HepG2 (cell line): Measurements from ENCODE around the gene CNNM2. TPM values are rescaled to one million over a fixed set of nuclear protein-coding genes. Genes with fewer than 3 reads are reported as not detected.

Source experiments
- ATAC-seq: fragments of 200-7000 bp; cut with Tn5 transposase; 3 replicates; pipeline ENCODE4 v1.9.1; 2020; ENCODE audit warnings: mild to moderate bottlenecking, moderate library complexity
- BruUV-seq: library from RNA; stranded (reverse); fragments of 400-500 nt; replicated peaks from 2 replicates; lab custom pipeline; 2021; lab: Mats Ljungman, UMichigan
- CTCF ChIA-PET: fragments of 300-600 bp; formaldehyde crosslinking; extraction: SDS; loops from one replicate; lab custom pipeline; 2021; ENCODE audit warnings: low total read pairs, inconsistent platforms, low intra/inter-chr PET ratio; lab: Yijun Ruan, JAX
- POLR2A ChIA-PET: fragments of 350-600 bp; sonication (Branson Sonifier 250); formaldehyde crosslinking; loops from one replicate; lab custom pipeline; 2020; ENCODE audit warnings: antibody characterized with exemption, inconsistent platforms; lab: Yijun Ruan, JAX
- DNase-seq: peaks from one replicate; pipeline ENCODE4 v3.0.0-alpha.2; 2015; ENCODE audit warnings: low spot score
- FAIRE-seq: peaks from 3 replicates; lab custom pipeline; 2011; peaks lifted over from hg19 to GRCh38; lab: Jason Lieb, UNC
- H2AFZ ChIP-seq: one replicate; pipeline ENCODE4 v1.6.1; 2011; ENCODE audit warnings: low read length, inconsistent platforms
- H3K27ac ChIP-seq: fragments of 300-600 bp; 3 replicates; pipeline ENCODE4 v1.8.0; 2011; ENCODE audit warnings: mixed run types, mild to moderate bottlenecking, mixed read lengths, low read length, inconsistent platforms; ENCODE audit not compliant: insufficient read depth; ENCODE audit errors: extremely low read length
- H3K27me3 ChIP-seq, 2 experiments: fragments of 200-600 bp in 1 of 2; 2 replicates in 1 of 2; 3 replicates in 1 of 2; pipeline versions ENCODE4 v1.6.0 to v1.8.0; 2011; ENCODE audit warnings: low read length in 2 of 2, mild to moderate bottlenecking in 2 of 2, moderate library complexity in 2 of 2, inconsistent platforms in 1 of 2; ENCODE audit not compliant: insufficient read depth in 2 of 2, control insufficient read depth in 1 of 2
- H3K36me3 ChIP-seq, 2 experiments: fragments of 200-600 bp in 1 of 2; replicated peaks in 1 of 2; 2 replicates in 1 of 2; 3 replicates in 1 of 2; pipeline versions ENCODE4 v1.5.1 to v1.8.0; 2011; ENCODE audit warnings: low read length in 2 of 2, inconsistent platforms in 1 of 2; ENCODE audit not compliant: insufficient read depth in 2 of 2, control insufficient read depth in 1 of 2
- H3K4me1 ChIP-seq: 2 replicates; pipeline ENCODE4 v1.5.1; 2012; ENCODE audit warnings: low read length, inconsistent platforms; ENCODE audit not compliant: insufficient read depth
- H3K4me2 ChIP-seq: 2 replicates; pipeline ENCODE4 v1.6.0; 2011; ENCODE audit warnings: low read depth, low read length, inconsistent platforms
- H3K4me3 ChIP-seq, 3 experiments: fragments of 200-600 bp in 1 of 3; sonication (generic), shearing (Covaris generic) in 1 of 3; replicated peaks in 1 of 3; 2 replicates each; pipeline ENCODE4 v1.5.1; 2011 to 2016; ENCODE audit warnings: low read length in 3 of 3, inconsistent platforms in 2 of 3, low read depth in 2 of 3, mild to moderate bottlenecking in 2 of 3, control low read depth in 1 of 3, mixed read lengths in 1 of 3; ENCODE audit not compliant: insufficient read depth in 1 of 3
- H3K79me2 ChIP-seq: one replicate; pipeline ENCODE4 v1.6.1; 2011; ENCODE audit warnings: low read length, inconsistent platforms; ENCODE audit not compliant: insufficient read depth
- H3K9ac ChIP-seq: 2 replicates; pipeline ENCODE4 v1.6.0; 2011; ENCODE audit warnings: mild to moderate bottlenecking, low read depth, low read length, inconsistent platforms; ENCODE audit not compliant: insufficient read depth
- H3K9me3 ChIP-seq: 2 replicates; pipeline ENCODE4 v1.5.1; 2012; ENCODE audit warnings: mild to moderate bottlenecking, low read length
- H4K20me1 ChIP-seq: 2 replicates; pipeline ENCODE4 v1.6.0; 2011; ENCODE audit warnings: inconsistent platforms, mild to moderate bottlenecking, low read length, moderate library complexity; ENCODE audit not compliant: insufficient read depth
- HNRNPK ChIP-seq: fragments of 200-400 bp; formaldehyde crosslinking; IDR thresholded peaks from 2 replicates; pipeline ENCODE4 v1.6.1; 2018; ENCODE audit warnings: low read length, low read depth, moderate library complexity, mild to moderate bottlenecking; ENCODE audit not compliant: poor library complexity, severe bottlenecking
- PCBP2 ChIP-seq: fragments of 200-400 bp; formaldehyde crosslinking; optimal IDR thresholded peaks from 2 replicates; pipeline ENCODE3; 2018; ENCODE audit warnings: low read length, low read depth; ENCODE audit not compliant: poor library complexity, severe bottlenecking
- STAT5B ChIP-seq: sonication (generic); formaldehyde crosslinking; IDR thresholded peaks from 2 replicates; pipeline ENCODE4 v1.4.0; 2020; ENCODE audit warnings: missing genetic modification reagents
- ZNF263 ChIP-seq: sonication (generic); formaldehyde crosslinking; IDR thresholded peaks from 2 replicates; pipeline ENCODE4 v1.4.0; 2020; ENCODE audit warnings: missing genetic modification reagents
- ZNF468 ChIP-seq: sonication (generic); formaldehyde crosslinking; IDR thresholded peaks from 2 replicates; pipeline ENCODE4 v1.8.0; 2022; ENCODE audit warnings: mild to moderate bottlenecking, moderate library complexity, missing genetic modification reagents
- ZNF773 ChIP-seq: sonication (generic); formaldehyde crosslinking; IDR thresholded peaks from 2 replicates; pipeline ENCODE4 v1.4.0; 2020; ENCODE audit warnings: missing genetic modification reagents, borderline replicate concordance
- WGBS: methylation state at CpG from one replicate; pipeline ENCODE4 v1.1.6; 2017; ENCODE audit warnings: low lambda C conversion rate; 5-methylcytosine and 5-hydroxymethylcytosine counted together
- in situ Hi-C: cut with HindIII; loops from 2 replicates; pipeline ENCODE4 v1.10.0; 2017; ENCODE audit warnings: low pct_unique_long_range_greater_than_20kb; ENCODE audit not compliant: extremely low pct_ligation_motif_present
- intact Hi-C: fragments of 100-400 bp; cut with micrococcal nuclease; formaldehyde crosslinking; loops from one replicate; pipeline ENCODE4 v1.10.0; 2022; ENCODE audit not compliant: unreplicated experiment
- polyA plus RNA-seq, 8 experiments: library from polyadenylated mRNA; depleted of rRNA in 3 of 8; stranded (reverse) in 7 of 8; unstranded in 1 of 8; fragments of >200 nt; fragmentation: Illumina TruSeq in 4 of 8; extraction: Trizol in 4 of 8; gene quantifications; 2 replicates each; pipeline versions ENCODE4 v1.2.1 to v1.2.3, GENCODE V29; 2011 to 2016; ENCODE audit warnings: low read depth in 4 of 8, missing spikeins in 1 of 8, mixed read lengths in 1 of 8; ENCODE audit not compliant: insufficient read depth in 1 of 8
- total RNA-seq, 5 experiments: library from RNA; depleted of rRNA; stranded (reverse); fragments of >200 nt; fragmentation: Illumina TruSeq; extraction: Trizol; gene quantifications; 2 replicates each; pipeline ENCODE4 v1.2.3, GENCODE V29; 2016; ENCODE audit warnings: low read depth in 1 of 5
- TF ChIP-seq, protein P1 (sequence below): sonication (generic); formaldehyde crosslinking; IDR thresholded peaks from 2 replicates; pipeline ENCODE4 v1.5.0; 2020; ENCODE audit warnings: missing genetic modification reagents
- TF ChIP-seq, protein P2 (sequence below): sonication (generic); formaldehyde crosslinking; IDR thresholded peaks from 2 replicates; pipeline ENCODE4 v1.4.0; 2020; ENCODE audit warnings: missing genetic modification reagents
- TF ChIP-seq, protein P3 (sequence below): sonication (generic); formaldehyde crosslinking; conservative IDR thresholded peaks from 2 replicates; pipeline ENCODE4 v1.4.0; 2020; ENCODE audit warnings: missing genetic modification reagents

The CNNM2 gene
- total and polyA plus RNA-seq, 2 of the 13 experiments (the other 11 are each of a cell fraction or from before 2014, with no cell fraction given): 7.1 to 9.0 TPM

DNA sequence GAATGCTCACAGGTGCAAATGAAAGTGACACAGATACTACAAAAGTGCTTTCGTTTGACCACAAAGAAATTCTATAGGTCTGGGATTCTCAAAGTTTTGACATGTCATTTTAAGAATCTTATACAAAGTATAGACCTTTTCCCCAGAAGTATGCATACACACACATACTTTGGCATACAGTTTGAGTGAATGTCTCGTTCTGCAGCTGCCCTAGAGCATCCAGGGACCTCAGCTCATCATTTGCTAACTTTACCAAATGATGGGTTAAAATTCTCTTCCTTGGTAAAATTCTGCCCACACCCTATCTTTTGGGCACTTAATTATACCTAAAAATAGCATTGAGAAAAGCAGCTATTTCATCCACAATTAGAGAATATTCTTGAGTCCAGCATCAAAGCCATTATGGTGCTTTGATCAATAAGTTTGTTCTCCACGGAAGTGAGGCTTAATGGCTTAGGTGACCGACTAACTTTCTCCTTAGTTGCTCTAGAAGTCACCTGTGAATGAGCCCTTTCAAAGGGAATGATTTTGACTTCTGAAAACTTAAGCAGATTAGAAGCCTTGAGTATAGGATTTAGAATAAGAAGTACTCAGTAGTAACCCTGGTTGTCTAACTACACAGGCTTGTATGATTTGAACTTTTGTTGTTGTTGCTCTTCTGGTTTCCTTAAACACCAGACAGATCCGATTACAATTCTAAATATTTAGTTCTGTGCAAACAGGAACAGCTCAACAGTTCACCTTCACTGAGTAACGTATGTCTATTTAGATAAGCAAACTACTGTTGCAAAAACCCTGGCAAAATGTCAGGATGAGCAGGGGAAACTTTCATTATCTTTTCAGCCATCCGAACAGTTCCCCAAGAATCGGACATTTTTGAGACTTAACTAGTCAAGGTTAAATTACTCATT lies 70.6 kb downstream of the CNNM2 start (continued):
- TF ChIP-seq, protein P1, sequence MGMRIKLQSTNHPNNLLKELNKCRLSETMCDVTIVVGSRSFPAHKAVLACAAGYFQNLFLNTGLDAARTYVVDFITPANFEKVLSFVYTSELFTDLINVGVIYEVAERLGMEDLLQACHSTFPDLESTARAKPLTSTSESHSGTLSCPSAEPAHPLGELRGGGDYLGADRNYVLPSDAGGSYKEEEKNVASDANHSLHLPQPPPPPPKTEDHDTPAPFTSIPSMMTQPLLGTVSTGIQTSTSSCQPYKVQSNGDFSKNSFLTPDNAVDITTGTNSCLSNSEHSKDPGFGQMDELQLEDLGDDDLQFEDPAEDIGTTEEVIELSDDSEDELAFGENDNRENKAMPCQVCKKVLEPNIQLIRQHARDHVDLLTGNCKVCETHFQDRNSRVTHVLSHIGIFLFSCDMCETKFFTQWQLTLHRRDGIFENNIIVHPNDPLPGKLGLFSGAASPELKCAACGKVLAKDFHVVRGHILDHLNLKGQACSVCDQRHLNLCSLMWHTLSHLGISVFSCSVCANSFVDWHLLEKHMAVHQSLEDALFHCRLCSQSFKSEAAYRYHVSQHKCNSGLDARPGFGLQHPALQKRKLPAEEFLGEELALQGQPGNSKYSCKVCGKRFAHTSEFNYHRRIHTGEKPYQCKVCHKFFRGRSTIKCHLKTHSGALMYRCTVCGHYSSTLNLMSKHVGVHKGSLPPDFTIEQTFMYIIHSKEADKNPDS (CRISPR knock-in tag): peak; percentile 34; the same call in 1 of the 2 replicates
- TF ChIP-seq, all 625 proteins: peak for 99

DNA sequence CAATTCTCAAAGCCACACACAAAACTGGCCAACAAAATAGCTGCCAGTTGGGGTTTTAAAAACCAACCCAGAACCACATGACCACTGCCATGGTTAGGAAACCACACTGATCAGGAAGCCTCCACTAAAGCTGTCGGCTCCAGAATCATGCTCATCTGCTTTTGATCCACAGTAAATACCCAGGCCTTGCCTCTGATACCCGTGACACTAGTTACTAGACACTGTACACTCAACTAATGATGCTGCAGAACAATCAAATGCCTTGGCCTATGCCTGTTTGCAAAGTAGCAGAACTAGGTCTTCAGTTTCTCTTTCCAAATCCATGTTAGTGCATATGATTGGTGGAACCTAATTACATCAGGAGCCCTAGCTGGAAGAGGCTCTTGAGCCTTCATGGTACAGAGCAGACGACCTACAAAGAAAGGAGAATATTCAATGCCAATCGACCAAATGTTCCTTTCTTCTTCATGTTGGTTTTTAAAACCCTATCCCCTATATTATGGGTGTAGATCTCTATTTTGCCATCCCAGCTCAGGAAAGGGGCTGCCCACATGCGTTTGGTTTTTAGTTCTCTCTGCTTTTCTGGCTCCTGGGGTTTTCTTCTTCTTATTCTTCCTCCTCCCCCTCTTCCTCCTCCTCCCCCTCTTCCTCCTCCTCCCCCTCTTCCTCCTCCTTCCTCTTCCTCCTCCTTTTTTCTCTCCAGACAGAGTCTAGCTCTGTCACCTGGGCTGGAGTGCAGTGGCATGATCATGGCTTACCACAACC lies 76.6 kb downstream of the CNNM2 start:
- H3K4me2 ChIP-seq: no peak overlapping the region
- H3K36me3 ChIP-seq: no peaks in the 10 kb centered on the region
- intact Hi-C loops (loop anchor here (5.0 kb wide), 1 partner anchor 33 kb away; no protein-coding TSS in a partner anchor), in situ Hi-C loops (no loop called here)
- peak overlapping the region; percentile 0 for H3K27ac ChIP-seq
- H3K4me1 ChIP-seq: peaks cover 49% of the 10 kb centered on the region
- POLR2A ChIA-PET: interaction anchor here (0.7 to 1.0 kb wide), 2 partner anchors 12 to 77 kb away, joined by 3 to 4 read pairs; partner anchors contain the start of gene CNNM2
- 80% methylated on average over 5 of the region's 5 CpGs for WGBS
- no peak overlapping the region for H2AFZ ChIP-seq
- no peaks in the 10 kb centered on the region for H3K9me3 ChIP-seq
- FAIRE-seq (no peak), DNase-seq (no peak), ATAC-seq (peak; percentile 63)
- H3K9ac ChIP-seq: no peak overlapping the region
- no peak overlapping the region for H3K4me3 ChIP-seq
- BruUV-seq: no TSS peak
- no peaks in the 10 kb centered on the region for H3K27me3 ChIP-seq
- CTCF ChIA-PET: no interaction called here
- H4K20me1 ChIP-seq: no peaks in the 10 kb centered on the region
- H3K79me2 ChIP-seq: peaks cover 11% of the 10 kb centered on the region
- TF ChIP-seq HNRNPK: peak; percentile 84
- TF ChIP-seq PCBP2: peak; percentile 64
- no peak for TF ChIP-seq STAT5B (CRISPR knock-in tag)
- TF ChIP-seq, protein P2, sequence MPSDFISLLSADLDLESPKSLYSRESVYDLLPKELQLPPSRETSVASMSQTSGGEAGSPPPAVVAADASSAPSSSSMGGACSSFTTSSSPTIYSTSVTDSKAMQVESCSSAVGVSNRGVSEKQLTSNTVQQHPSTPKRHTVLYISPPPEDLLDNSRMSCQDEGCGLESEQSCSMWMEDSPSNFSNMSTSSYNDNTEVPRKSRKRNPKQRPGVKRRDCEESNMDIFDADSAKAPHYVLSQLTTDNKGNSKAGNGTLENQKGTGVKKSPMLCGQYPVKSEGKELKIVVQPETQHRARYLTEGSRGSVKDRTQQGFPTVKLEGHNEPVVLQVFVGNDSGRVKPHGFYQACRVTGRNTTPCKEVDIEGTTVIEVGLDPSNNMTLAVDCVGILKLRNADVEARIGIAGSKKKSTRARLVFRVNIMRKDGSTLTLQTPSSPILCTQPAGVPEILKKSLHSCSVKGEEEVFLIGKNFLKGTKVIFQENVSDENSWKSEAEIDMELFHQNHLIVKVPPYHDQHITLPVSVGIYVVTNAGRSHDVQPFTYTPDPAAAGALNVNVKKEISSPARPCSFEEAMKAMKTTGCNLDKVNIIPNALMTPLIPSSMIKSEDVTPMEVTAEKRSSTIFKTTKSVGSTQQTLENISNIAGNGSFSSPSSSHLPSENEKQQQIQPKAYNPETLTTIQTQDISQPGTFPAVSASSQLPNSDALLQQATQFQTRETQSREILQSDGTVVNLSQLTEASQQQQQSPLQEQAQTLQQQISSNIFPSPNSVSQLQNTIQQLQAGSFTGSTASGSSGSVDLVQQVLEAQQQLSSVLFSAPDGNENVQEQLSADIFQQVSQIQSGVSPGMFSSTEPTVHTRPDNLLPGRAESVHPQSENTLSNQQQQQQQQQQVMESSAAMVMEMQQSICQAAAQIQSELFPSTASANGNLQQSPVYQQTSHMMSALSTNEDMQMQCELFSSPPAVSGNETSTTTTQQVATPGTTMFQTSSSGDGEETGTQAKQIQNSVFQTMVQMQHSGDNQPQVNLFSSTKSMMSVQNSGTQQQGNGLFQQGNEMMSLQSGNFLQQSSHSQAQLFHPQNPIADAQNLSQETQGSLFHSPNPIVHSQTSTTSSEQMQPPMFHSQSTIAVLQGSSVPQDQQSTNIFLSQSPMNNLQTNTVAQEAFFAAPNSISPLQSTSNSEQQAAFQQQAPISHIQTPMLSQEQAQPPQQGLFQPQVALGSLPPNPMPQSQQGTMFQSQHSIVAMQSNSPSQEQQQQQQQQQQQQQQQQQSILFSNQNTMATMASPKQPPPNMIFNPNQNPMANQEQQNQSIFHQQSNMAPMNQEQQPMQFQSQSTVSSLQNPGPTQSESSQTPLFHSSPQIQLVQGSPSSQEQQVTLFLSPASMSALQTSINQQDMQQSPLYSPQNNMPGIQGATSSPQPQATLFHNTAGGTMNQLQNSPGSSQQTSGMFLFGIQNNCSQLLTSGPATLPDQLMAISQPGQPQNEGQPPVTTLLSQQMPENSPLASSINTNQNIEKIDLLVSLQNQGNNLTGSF: no peak
- no peak for TF ChIP-seq ZNF468 (CRISPR knock-in tag)
- TF ChIP-seq ZNF263 (CRISPR knock-in tag): 0 out of 2 replicates have a peak, but pooled peaks have one; percentile 38
- TF ChIP-seq, protein P3, sequence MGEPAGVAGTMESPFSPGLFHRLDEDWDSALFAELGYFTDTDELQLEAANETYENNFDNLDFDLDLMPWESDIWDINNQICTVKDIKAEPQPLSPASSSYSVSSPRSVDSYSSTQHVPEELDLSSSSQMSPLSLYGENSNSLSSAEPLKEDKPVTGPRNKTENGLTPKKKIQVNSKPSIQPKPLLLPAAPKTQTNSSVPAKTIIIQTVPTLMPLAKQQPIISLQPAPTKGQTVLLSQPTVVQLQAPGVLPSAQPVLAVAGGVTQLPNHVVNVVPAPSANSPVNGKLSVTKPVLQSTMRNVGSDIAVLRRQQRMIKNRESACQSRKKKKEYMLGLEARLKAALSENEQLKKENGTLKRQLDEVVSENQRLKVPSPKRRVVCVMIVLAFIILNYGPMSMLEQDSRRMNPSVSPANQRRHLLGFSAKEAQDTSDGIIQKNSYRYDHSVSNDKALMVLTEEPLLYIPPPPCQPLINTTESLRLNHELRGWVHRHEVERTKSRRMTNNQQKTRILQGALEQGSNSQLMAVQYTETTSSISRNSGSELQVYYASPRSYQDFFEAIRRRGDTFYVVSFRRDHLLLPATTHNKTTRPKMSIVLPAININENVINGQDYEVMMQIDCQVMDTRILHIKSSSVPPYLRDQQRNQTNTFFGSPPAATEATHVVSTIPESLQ (CRISPR knock-in tag): no peak
- no peak for TF ChIP-seq ZNF773 (CRISPR knock-in tag)
